HepG2 (cell line): ENCODE results near the gene ZFYVE28. TPM values are rescaled to one million over a fixed set of nuclear protein-coding genes. Genes with fewer than 3 reads are reported as not detected.

Experiments used
- ARNTL ChIP-seq: sonication (generic); formaldehyde crosslinking; IDR thresholded peaks from 2 replicates; pipeline ENCODE4 v1.4.0; 2020; ENCODE audit warnings: mild to moderate bottlenecking, missing genetic modification reagents
- BRD4 ChIP-seq: sonication (generic); formaldehyde crosslinking; IDR thresholded peaks from 2 replicates; pipeline ENCODE4 v1.4.0; 2020; ENCODE audit warnings: missing genetic modification reagents
- CEBPG ChIP-seq: IDR thresholded peaks from 2 replicates; pipeline ENCODE4 v1.6.1; 2016
- DNMT1 ChIP-seq: sonication (generic); formaldehyde crosslinking; IDR thresholded peaks from 2 replicates; pipeline ENCODE4 v1.5.1; 2020; ENCODE audit warnings: mild to moderate bottlenecking, missing genetic modification reagents
- DR1 ChIP-seq: sonication (generic); formaldehyde crosslinking; IDR thresholded peaks from 2 replicates; pipeline ENCODE4 v1.8.0; 2021; ENCODE audit warnings: mild to moderate bottlenecking, missing genetic modification reagents, inconsistent platforms
- HMG20A ChIP-seq: IDR thresholded peaks from 2 replicates; pipeline ENCODE4 v1.6.1; 2016; ENCODE audit warnings: borderline replicate concordance
- HMGA1 ChIP-seq: sonication (generic); formaldehyde crosslinking; conservative IDR thresholded peaks from 2 replicates; pipeline ENCODE4 v1.4.0; 2020; ENCODE audit warnings: missing genetic modification reagents
- MATR3 ChIP-seq: sonication (generic); formaldehyde crosslinking; IDR thresholded peaks from 2 replicates; pipeline ENCODE4 v1.4.0; 2020; ENCODE audit warnings: missing genetic modification reagents
- NCOA2 ChIP-seq: sonication (generic); formaldehyde crosslinking; IDR thresholded peaks from 2 replicates; pipeline ENCODE4 v1.8.0; 2022; ENCODE audit warnings: inconsistent platforms
- NR0B2 ChIP-seq: sonication (generic); formaldehyde crosslinking; IDR thresholded peaks from 2 replicates; pipeline ENCODE4 v1.4.0; 2020; ENCODE audit warnings: mild to moderate bottlenecking, missing genetic modification reagents
- PBX3 ChIP-seq: sonication (generic); formaldehyde crosslinking; IDR thresholded peaks from 2 replicates; pipeline ENCODE4 v1.8.1; 2023; ENCODE audit warnings: missing genetic modification reagents, inconsistent platforms, borderline replicate concordance
- RAD21 ChIP-seq: fragments of 450-650 bp; formaldehyde crosslinking; IDR thresholded peaks from 2 replicates; pipeline ENCODE4 v1.5.0; 2020; ENCODE audit warnings: mild to moderate bottlenecking
- SIX4 ChIP-seq: sonication (generic); formaldehyde crosslinking; IDR thresholded peaks from 2 replicates; pipeline ENCODE4 v1.4.0; 2020; ENCODE audit warnings: missing genetic modification reagents
- TBL1XR1 ChIP-seq: fragments of 150-350 bp; IDR thresholded peaks from 2 replicates; pipeline ENCODE4 v1.6.1; 2014; ENCODE audit warnings: borderline replicate concordance, low read length; ENCODE audit not compliant: partially characterized antibody
- TBX3 ChIP-seq: fragments of 450-650 bp; IDR thresholded peaks from 2 replicates; pipeline ENCODE4 v1.6.1; 2017; ENCODE audit warnings: antibody characterized with exemption, mild to moderate bottlenecking, inconsistent platforms, borderline replicate concordance
- TEF ChIP-seq: sonication (generic); formaldehyde crosslinking; IDR thresholded peaks from 2 replicates; pipeline ENCODE4 v1.5.0; 2020; ENCODE audit warnings: missing genetic modification reagents
- THAP11 ChIP-seq: IDR thresholded peaks from 2 replicates; pipeline ENCODE4 v1.6.1; 2016; ENCODE audit warnings: missing biosample characterization, missing genetic modification reagents
- ZFP37 ChIP-seq: sonication (generic); formaldehyde crosslinking; IDR thresholded peaks from 2 replicates; pipeline ENCODE4 v1.4.0; 2020; ENCODE audit warnings: missing genetic modification reagents, borderline replicate concordance
- ZNF770 ChIP-seq: sonication (generic); formaldehyde crosslinking; IDR thresholded peaks from 2 replicates; pipeline ENCODE4 v1.5.0; 2020; ENCODE audit warnings: mild to moderate bottlenecking, missing genetic modification reagents
- ZNF772 ChIP-seq: sonication (generic); formaldehyde crosslinking; IDR thresholded peaks from 2 replicates; pipeline ENCODE4 v1.5.0; 2020; ENCODE audit warnings: mild to moderate bottlenecking, missing genetic modification reagents
- polyA plus RNA-seq, 8 experiments: library from polyadenylated mRNA; depleted of rRNA in 3 of 8; stranded (reverse) in 7 of 8; unstranded in 1 of 8; fragments of >200 nt; fragmentation: Illumina TruSeq in 4 of 8; extraction: Trizol in 4 of 8; gene quantifications; 2 replicates each; pipeline versions ENCODE4 v1.2.1 to v1.2.3, GENCODE V29; 2011 to 2016; ENCODE audit warnings: low read depth in 4 of 8, missing spikeins in 1 of 8, mixed read lengths in 1 of 8; ENCODE audit not compliant: insufficient read depth in 1 of 8
- total RNA-seq, 5 experiments: library from RNA; depleted of rRNA; stranded (reverse); fragments of >200 nt; fragmentation: Illumina TruSeq; extraction: Trizol; gene quantifications; 2 replicates each; pipeline ENCODE4 v1.2.3, GENCODE V29; 2016; ENCODE audit warnings: low read depth in 1 of 5

Gene ZFYVE28
- total and polyA plus RNA-seq, 2 of the 13 experiments (the other 11 are each of a cell fraction or from before 2014, with no cell fraction given) = 0.12 to 0.22 TPM

GRCh38 chr4:2462218-2462991 is 44.0 kb upstream of the ZFYVE28 start (continued):
- TF ChIP-seq THAP11 (CRISPR knock-in tag) (peak; percentile 50; the same call in 1 of the 2 replicates), DNMT1 (CRISPR knock-in tag) (no peak), TBL1XR1 (no peak), HMGA1 (no peak), RAD21 (peak; percentile 79), CEBPG (no peak), HMG20A (CRISPR knock-in tag) (no peak), NR0B2 (CRISPR knock-in tag) (peak; percentile 84; the same call in 1 of the 2 replicates), DR1 (CRISPR knock-in tag) (peak; percentile 29; the same call in 1 of the 2 replicates), ARNTL (CRISPR knock-in tag) (peak; percentile 67; the same call in 1 of the 2 replicates), SIX4 (CRISPR knock-in tag) (no peak), TEF (CRISPR knock-in tag) (peak; percentile 60; the same call in 1 of the 2 replicates), MATR3 (CRISPR knock-in tag) (no peak), PBX3 (CRISPR knock-in tag) (no peak), ZFP37 (CRISPR knock-in tag) (no peak), ZNF770 (CRISPR knock-in tag) (peak; percentile 60; the same call in 1 of the 2 replicates), TBX3 (no peak), BRD4 (no peak; the same call in 1 of the 2 replicates), ZNF772 (CRISPR knock-in tag) (peak; percentile 31; the same call in 1 of the 2 replicates), NCOA2 (CRISPR knock-in tag) (no peak)
